Measurements from ENCODE around the gene EHBP1.

GRCh38 chr2:63027220-63027619 is 321.7 kb downstream of the EHBP1 start:
- TF ChIP-seq, protein P1, sequence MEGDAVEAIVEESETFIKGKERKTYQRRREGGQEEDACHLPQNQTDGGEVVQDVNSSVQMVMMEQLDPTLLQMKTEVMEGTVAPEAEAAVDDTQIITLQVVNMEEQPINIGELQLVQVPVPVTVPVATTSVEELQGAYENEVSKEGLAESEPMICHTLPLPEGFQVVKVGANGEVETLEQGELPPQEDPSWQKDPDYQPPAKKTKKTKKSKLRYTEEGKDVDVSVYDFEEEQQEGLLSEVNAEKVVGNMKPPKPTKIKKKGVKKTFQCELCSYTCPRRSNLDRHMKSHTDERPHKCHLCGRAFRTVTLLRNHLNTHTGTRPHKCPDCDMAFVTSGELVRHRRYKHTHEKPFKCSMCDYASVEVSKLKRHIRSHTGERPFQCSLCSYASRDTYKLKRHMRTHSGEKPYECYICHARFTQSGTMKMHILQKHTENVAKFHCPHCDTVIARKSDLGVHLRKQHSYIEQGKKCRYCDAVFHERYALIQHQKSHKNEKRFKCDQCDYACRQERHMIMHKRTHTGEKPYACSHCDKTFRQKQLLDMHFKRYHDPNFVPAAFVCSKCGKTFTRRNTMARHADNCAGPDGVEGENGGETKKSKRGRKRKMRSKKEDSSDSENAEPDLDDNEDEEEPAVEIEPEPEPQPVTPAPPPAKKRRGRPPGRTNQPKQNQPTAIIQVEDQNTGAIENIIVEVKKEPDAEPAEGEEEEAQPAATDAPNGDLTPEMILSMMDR (tag by site-specific recombination; IDR thresholded peaks at IDR 0.05): no peak
- TF ChIP-seq PATZ1 (tag by site-specific recombination; IDR thresholded peaks at IDR 0.05) (no peak), ZNF555 (tag by site-specific recombination; conservative IDR thresholded peaks at IDR 0.05) (no peak), SETDB1 (IDR thresholded peaks at IDR 0.05; ENCODE audit: insufficient read length, low read length) (no peak), ZNF132 (tag by site-specific recombination; IDR thresholded peaks at IDR 0.05; ENCODE audit: borderline replicate concordance) (no peak), AEBP2 (tag by site-specific recombination; IDR thresholded peaks at IDR 0.05; ENCODE audit: borderline replicate concordance) (no peak), ZBTB1 (tag by site-specific recombination; IDR thresholded peaks at IDR 0.05) (no peak), REST (tag by site-specific recombination; IDR thresholded peaks at IDR 0.05) (no peak), ZNF23 (tag by site-specific recombination; IDR thresholded peaks at IDR 0.05; ENCODE audit: borderline replicate concordance) (no peak), KLF16 (tag by site-specific recombination; IDR thresholded peaks at IDR 0.05) (no peak)
- TF ChIP-seq, protein P2, sequence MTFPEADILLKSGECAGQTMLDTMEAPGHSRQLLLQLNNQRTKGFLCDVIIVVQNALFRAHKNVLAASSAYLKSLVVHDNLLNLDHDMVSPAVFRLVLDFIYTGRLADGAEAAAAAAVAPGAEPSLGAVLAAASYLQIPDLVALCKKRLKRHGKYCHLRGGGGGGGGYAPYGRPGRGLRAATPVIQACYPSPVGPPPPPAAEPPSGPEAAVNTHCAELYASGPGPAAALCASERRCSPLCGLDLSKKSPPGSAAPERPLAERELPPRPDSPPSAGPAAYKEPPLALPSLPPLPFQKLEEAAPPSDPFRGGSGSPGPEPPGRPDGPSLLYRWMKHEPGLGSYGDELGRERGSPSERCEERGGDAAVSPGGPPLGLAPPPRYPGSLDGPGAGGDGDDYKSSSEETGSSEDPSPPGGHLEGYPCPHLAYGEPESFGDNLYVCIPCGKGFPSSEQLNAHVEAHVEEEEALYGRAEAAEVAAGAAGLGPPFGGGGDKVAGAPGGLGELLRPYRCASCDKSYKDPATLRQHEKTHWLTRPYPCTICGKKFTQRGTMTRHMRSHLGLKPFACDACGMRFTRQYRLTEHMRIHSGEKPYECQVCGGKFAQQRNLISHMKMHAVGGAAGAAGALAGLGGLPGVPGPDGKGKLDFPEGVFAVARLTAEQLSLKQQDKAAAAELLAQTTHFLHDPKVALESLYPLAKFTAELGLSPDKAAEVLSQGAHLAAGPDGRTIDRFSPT (tag by site-specific recombination; IDR thresholded peaks at IDR 0.05): no peak
- TF ChIP-seq, protein P3, sequence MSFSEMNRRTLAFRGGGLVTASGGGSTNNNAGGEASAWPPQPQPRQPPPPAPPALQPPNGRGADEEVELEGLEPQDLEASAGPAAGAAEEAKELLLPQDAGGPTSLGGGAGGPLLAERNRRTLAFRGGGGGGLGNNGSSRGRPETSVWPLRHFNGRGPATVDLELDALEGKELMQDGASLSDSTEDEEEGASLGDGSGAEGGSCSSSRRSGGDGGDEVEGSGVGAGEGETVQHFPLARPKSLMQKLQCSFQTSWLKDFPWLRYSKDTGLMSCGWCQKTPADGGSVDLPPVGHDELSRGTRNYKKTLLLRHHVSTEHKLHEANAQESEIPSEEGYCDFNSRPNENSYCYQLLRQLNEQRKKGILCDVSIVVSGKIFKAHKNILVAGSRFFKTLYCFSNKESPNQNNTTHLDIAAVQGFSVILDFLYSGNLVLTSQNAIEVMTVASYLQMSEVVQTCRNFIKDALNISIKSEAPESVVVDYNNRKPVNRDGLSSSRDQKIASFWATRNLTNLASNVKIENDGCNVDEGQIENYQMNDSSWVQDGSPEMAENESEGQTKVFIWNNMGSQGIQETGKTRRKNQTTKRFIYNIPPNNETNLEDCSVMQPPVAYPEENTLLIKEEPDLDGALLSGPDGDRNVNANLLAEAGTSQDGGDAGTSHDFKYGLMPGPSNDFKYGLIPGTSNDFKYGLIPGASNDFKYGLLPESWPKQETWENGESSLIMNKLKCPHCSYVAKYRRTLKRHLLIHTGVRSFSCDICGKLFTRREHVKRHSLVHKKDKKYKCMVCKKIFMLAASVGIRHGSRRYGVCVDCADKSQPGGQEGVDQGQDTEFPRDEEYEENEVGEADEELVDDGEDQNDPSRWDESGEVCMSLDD (tag by site-specific recombination; IDR thresholded peaks at IDR 0.05): no peak
